Transverse colon (tissue), 4 donors: Measurements from ENCODE around the gene SPOCK2. TPM values are rescaled to one million over a fixed set of nuclear protein-coding genes. Genes with fewer than 3 reads are reported as not detected.

Experiments
- DNase-seq: peaks from one replicate; pipeline ENCODE4 v3.0.0-alpha.2; 2019
- H3K27ac ChIP-seq, 4 donors: fragments of 200-600 bp; sonication (generic); 2 replicates each; pipeline ENCODE4 v1.5.1; 2016 to 2018; ENCODE audit warnings: inconsistent platforms in 4 of 4
- H3K27me3 ChIP-seq: fragments of 200-600 bp; sonication (generic); 2 replicates; pipeline ENCODE4 v1.5.1; 2017; ENCODE audit warnings: inconsistent platforms
- H3K36me3 ChIP-seq, 4 donors: fragments of 200-600 bp; sonication (generic); 2 replicates each; pipeline ENCODE4 v1.5.1; 2017 to 2019; ENCODE audit warnings: inconsistent platforms in 4 of 4
- H3K4me1 ChIP-seq, 4 donors: fragments of 200-600 bp; sonication (generic); 2 replicates each; pipeline ENCODE4 v1.5.1; 2017 to 2020; ENCODE audit warnings: inconsistent platforms in 4 of 4
- H3K4me3 ChIP-seq, 4 donors: fragments of 200-600 bp; sonication (generic); 1 replicate in 1 of 4; 2 replicates in 3 of 4; pipeline versions ENCODE4 v1.5.1 to v1.6.1; 2017 to 2019; ENCODE audit warnings: inconsistent platforms in 4 of 4
- H3K9me3 ChIP-seq, 2 donors: fragments of 200-600 bp; sonication (generic); 2 replicates each; pipeline ENCODE4 v1.5.1; 2017 to 2019; ENCODE audit warnings: inconsistent platforms in 2 of 2
- EP300 ChIP-seq: sonication (generic); formaldehyde crosslinking; IDR thresholded peaks from one replicate; pipeline ENCODE4 v1.6.1; 2017; ENCODE audit warnings: antibody characterized with exemption, low read depth
- POLR2A ChIP-seq: fragments of 450-650 bp; IDR thresholded peaks from one replicate; pipeline ENCODE4 v1.6.1; 2016; ENCODE audit warnings: antibody characterized with exemption, mild to moderate bottlenecking, moderate library complexity
- POLR2AphosphoS5 ChIP-seq, 3 donors: sonication (generic); formaldehyde crosslinking; IDR thresholded peaks; one replicate each; pipeline ENCODE4 v1.6.1; 2016; ENCODE audit warnings: antibody characterized with exemption in 3 of 3
- whole genome bisulfite sequencing, 2 donors: methylation state at CpG; one replicate each; pipeline ENCODE4 v1.1.5; 2018; ENCODE audit warnings: low coverage in 1 of 2; 5-methylcytosine and 5-hydroxymethylcytosine counted together
- in situ Hi-C, 4 donors: fragments of 200-750 bp; cut with MboI; loops; one replicate each; pipeline versions ENCODE4 v1.15.0 to v1.15.1; 2017; ENCODE audit warnings: low sequenced_read_pairs in 3 of 4, low pct_ligation_motif_present in 1 of 4, low pct_unique_long_range_greater_than_20kb in 1 of 4
- intact Hi-C: fragments of 100-400 bp; cut with DNase I; formaldehyde crosslinking; loops from one replicate; pipeline ENCODE4 v1.15.1; 2023; ENCODE audit warnings: low total_unique reads
- total RNA-seq, 4 donors: library from RNA; depleted of rRNA; stranded (reverse); fragments of >200 nt; gene quantifications; one replicate each; pipeline ENCODE4 v1.1.0, GENCODE V29; 2016
- TF ChIP-seq, protein P1 (sequence below), 5 experiments: fragments of 200-600 bp in 3 of 5; fragments of 450-650 bp in 2 of 5; sonication (generic) in 3 of 5; IDR thresholded peaks; 1 replicate in 2 of 5; 2 replicates in 3 of 5; pipeline ENCODE4 v1.5.1; 2016 to 2017; ENCODE audit warnings: antibody characterized with exemption in 5 of 5, inconsistent platforms in 3 of 5, mild to moderate bottlenecking in 2 of 5, moderate library complexity in 1 of 5

The SPOCK2 gene
- total RNA-seq, 4 donors from 2014 or later = 6.0 to 24.7 (median 9.3) TPM

GRCh38 chr10:72065439-72066025 lies 22.8 kb downstream of the SPOCK2 start:
- intact Hi-C loops (no loop called here), in situ Hi-C loops (loop anchor here in 2 of 4 donors (25.0 kb wide), 1 partner anchor 272 kb away; no protein-coding TSS in a partner anchor)
- no peak overlapping the region for H3K27ac ChIP-seq
- no peaks in the 10 kb centered on the region for H3K36me3 ChIP-seq
- H3K9me3 ChIP-seq = no peaks in the 10 kb centered on the region
- no peak for TF ChIP-seq POLR2A
- TF ChIP-seq POLR2AphosphoS5 (IDR thresholded peaks at IDR 0.05) = no peak
- TF ChIP-seq, protein P1, sequence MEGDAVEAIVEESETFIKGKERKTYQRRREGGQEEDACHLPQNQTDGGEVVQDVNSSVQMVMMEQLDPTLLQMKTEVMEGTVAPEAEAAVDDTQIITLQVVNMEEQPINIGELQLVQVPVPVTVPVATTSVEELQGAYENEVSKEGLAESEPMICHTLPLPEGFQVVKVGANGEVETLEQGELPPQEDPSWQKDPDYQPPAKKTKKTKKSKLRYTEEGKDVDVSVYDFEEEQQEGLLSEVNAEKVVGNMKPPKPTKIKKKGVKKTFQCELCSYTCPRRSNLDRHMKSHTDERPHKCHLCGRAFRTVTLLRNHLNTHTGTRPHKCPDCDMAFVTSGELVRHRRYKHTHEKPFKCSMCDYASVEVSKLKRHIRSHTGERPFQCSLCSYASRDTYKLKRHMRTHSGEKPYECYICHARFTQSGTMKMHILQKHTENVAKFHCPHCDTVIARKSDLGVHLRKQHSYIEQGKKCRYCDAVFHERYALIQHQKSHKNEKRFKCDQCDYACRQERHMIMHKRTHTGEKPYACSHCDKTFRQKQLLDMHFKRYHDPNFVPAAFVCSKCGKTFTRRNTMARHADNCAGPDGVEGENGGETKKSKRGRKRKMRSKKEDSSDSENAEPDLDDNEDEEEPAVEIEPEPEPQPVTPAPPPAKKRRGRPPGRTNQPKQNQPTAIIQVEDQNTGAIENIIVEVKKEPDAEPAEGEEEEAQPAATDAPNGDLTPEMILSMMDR (IDR thresholded peaks at IDR 0.05) = no peak
- no peak for TF ChIP-seq EP300
- peaks cover 0 to 6% (median 2%) of the 10 kb centered on the region in 4 donors for H3K4me1 ChIP-seq
- H3K4me3 ChIP-seq = no peak overlapping the region
- WGBS, 2 donors = 66% methylated on average over 13 of the region's 13 CpGs; no CpG with 5 or more reads in 1 of the 2 donors
- no peak for DNase-seq
- H3K27me3 ChIP-seq = no peaks in the 10 kb centered on the region

DNA sequence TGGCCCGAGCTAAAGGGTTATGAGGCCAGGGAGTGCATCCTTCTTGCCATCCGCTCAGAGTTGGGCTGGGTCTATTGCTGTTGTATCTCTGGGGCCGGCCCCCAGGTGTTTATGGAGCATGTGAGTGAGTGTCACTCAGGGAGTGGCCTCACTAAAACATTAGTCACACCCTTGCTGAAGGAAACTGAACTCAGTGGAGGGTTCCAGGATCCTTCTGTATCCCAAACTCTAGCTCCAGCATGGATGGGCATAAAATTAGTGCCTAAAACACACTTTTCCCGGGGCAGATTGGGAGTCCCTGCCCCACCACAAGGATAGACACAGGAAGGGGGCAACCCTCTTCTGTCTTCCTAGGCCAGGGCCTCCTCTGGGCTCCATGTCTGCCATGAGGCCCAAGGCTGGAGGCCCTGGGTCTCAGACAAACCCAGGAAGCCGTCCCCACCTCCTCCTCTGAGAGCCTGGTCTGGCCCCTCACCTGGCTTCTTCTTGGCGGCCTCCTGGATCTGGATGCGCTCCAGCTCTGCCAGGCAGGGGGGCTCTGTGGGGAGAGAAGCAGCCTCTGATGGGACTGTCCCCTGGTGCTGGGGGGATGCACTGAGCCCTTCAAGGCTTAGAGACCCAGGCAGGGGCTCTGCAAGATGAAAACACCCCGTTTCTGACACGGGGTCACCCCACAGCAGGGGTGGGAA lies 24.5 kb downstream of the SPOCK2 start:
- WGBS, 2 donors = 56% methylated on average over 6 of the region's 9 CpGs; no CpG with 5 or more reads in 1 of the 2 donors
- in situ Hi-C loops (loop anchor here in 2 of 4 donors (25.0 kb wide), 1 partner anchor 273 kb away; no protein-coding TSS in a partner anchor), intact Hi-C loops (no loop called here)
- Histone ChIP-seq H3K4me3 (no peak overlapping the region), H3K36me3 (no peaks in the 10 kb centered on the region), H3K27ac (no peak overlapping the region), H3K27me3 (no peaks in the 10 kb centered on the region), H3K4me1 (peaks cover 0 to 6% (median 2%) of the 10 kb centered on the region in 4 donors), H3K9me3 (no peaks in the 10 kb centered on the region)
- peak; percentile 83 for DNase-seq
- TF ChIP-seq POLR2AphosphoS5 (IDR thresholded peaks at IDR 0.05) (no peak), EP300 (no peak), POLR2A (no peak)
- TF ChIP-seq, protein P1 (IDR thresholded peaks at IDR 0.05) = no peak

GRCh38 chr10:72062832-72063702 lies 25.3 kb downstream of the SPOCK2 start:
- intact Hi-C loops = no loop called here
- no peak overlapping the region for H3K27ac ChIP-seq
- DNase-seq = no peak
- in situ Hi-C loops = loop anchor here in 2 of 4 donors (25.0 kb wide), 1 partner anchor 274 kb away; no protein-coding TSS in a partner anchor
- H3K9me3 ChIP-seq = no peaks in the 10 kb centered on the region
- WGBS, 2 donors = 96% methylated on average over 20 of the region's 29 CpGs; no CpG with 5 or more reads in 1 of the 2 donors
- no peaks in the 10 kb centered on the region for H3K36me3 ChIP-seq
- TF ChIP-seq, protein P1 (IDR thresholded peaks at IDR 0.05) = no peak
- TF ChIP-seq POLR2A (no peak), EP300 (no peak)
- H3K4me1 ChIP-seq = peaks cover 0 to 6% (median 2%) of the 10 kb centered on the region in 4 donors
- no peaks in the 10 kb centered on the region for H3K27me3 ChIP-seq
- H3K4me3 ChIP-seq = no peak overlapping the region

GRCh38 chr10:72062382-72062781 lies 26.0 kb downstream of the SPOCK2 start:
- peaks cover 0 to 6% (median 2%) of the 10 kb centered on the region in 4 donors for H3K4me1 ChIP-seq
- in situ Hi-C loops (loop anchor here in 2 of 4 donors (25.0 kb wide), 1 partner anchor 275 kb away; no protein-coding TSS in a partner anchor), intact Hi-C loops (no loop called here)
- H3K27ac ChIP-seq = no peak overlapping the region
- no peak overlapping the region for H3K4me3 ChIP-seq
- TF ChIP-seq, protein P1 (IDR thresholded peaks at IDR 0.05) = no peak
- TF ChIP-seq EP300 = no peak
- no peak for TF ChIP-seq POLR2AphosphoS5 (IDR thresholded peaks at IDR 0.05)
- no peak for TF ChIP-seq POLR2A
- no peaks in the 10 kb centered on the region for H3K27me3 ChIP-seq
- WGBS, 2 donors = 94% methylated on average over 10 of the region's 10 CpGs; no CpG with 5 or more reads in 1 of the 2 donors
- DNase-seq = no peak
- no peaks in the 10 kb centered on the region for H3K9me3 ChIP-seq
- no peaks in the 10 kb centered on the region for H3K36me3 ChIP-seq
